T-helper 1 cell treated with Interleukin-12 subunit alpha and Interleukin-12 subunit beta and Interleukin-4 antibody, amounts not matched to agents 30 μg/mL and 1 μg/mL, for 36 hours (primary cell): ENCODE measurements around the gene TMEM80.
"Not testable (repeated sequence)": the region's sequence is repeated elsewhere in the genome, so short reads cannot be mapped to it uniquely, and the experiment has no call there.

ENCODE experiments used
- H3K27ac Mint-ChIP-seq: one replicate; pipeline ENCODE4 v1.8.0; 2021; ENCODE audit warnings: mild to moderate bottlenecking, mixed read lengths
- H3K27me3 Mint-ChIP-seq: one replicate; pipeline ENCODE4 v1.8.0; 2021; ENCODE audit warnings: low read depth, mixed read lengths
- H3K36me3 Mint-ChIP-seq: one replicate; pipeline ENCODE4 v1.8.0; 2021; ENCODE audit warnings: low read depth, mixed read lengths
- H3K4me1 Mint-ChIP-seq: one replicate; pipeline ENCODE4 v1.8.0; 2021; ENCODE audit warnings: low read depth, mixed read lengths
- H3K4me3 Mint-ChIP-seq: one replicate; pipeline ENCODE4 v1.8.0; 2021; ENCODE audit warnings: mild to moderate bottlenecking, moderate library complexity, mixed read lengths
- H3K9me3 Mint-ChIP-seq: one replicate; pipeline ENCODE4 v1.8.0; 2021; ENCODE audit warnings: mixed read lengths

TMEM80 gene

DNA sequence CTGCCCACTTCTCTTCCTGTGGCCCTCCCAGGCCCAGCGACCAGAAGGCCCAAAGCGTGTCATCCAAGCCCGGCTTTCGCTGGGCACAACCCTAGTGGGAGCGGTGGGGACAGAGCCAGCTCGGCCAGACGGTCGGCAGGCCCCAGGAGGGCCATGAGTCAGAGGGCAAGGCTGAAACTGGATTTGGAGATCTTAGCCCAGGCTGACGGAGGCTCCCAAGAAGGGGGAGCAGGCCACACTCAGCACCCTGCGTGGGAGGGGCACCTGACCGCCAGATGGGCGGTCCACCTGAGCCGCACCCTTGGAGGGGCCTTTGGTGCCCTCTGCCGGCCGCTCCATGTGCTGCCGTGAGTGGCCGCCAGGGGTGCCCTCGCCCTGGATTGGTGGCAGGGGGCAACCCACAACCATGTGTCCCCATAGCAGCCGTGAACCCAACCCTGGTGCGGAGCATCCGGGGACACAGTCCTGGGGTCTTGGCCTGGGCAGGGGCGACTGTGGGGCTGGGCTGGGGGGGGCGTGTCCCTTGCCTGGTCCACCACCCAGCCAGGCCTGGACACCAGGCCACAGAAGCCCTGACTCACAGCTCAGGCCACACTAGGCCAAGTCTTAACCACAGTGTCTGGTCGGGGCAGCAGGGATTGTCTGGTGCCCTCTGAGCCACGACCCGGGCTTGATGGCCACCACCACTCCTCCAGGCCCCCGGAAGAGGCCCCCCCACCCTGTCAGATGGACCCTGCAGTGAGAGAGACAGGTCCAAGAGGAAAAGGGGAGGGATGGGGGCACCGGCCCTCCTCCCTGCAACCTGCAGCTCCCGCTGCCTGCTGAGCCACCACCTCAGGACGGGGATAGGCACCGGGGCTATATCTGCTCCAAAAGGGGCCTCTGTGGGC is 32.5 kb downstream of the TMEM80 start:
- Mint-ChIP-seq H3K4me3 (no peak overlapping the region), H3K36me3 (no peaks in the 10 kb centered on the region), H3K27me3 (peaks cover 10% of the 10 kb centered on the region)

GRCh38 chr11:728901-729491 is 33.4 kb downstream of the TMEM80 start:
- H3K36me3 Mint-ChIP-seq: no peaks in the 10 kb centered on the region
- H3K27ac Mint-ChIP-seq: no peak overlapping the region
- H3K27me3 Mint-ChIP-seq: peaks cover 6% of the 10 kb centered on the region

More for the DNA sequence above, 32.5 kb downstream of the TMEM80 start:
- Mint-ChIP-seq H3K27ac (no peak overlapping the region), H3K9me3 (no peaks in the 10 kb centered on the region), H3K4me1 (peaks cover 5% of the 10 kb centered on the region)

DNA sequence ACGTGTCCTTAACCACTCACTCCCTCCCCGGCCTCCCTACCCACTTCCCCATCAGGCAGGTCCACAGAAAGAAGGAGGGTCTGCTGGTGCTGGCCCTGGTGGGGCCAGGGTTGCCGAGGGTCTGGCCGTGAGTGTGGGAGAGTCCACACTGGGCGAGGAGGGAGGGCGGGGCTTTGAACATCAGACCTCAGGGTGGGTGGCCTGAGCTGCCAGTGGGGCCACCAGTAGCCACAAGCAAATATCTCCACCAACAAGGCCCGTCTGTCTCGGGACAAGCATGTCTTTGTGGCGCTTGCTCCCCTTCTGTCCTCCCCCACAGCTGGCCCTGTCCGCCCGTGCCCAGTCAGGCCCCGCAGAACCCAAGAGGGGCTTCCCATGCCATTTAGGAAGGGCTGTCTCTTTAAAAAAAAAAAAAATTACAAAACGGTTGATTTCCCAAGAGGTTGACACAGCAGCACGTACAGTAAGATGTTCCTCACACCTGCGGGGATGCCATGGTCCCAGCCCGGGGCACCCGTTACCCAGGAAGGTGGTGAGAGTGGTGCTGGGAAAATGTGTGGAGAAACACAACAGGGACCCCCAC is 34.0 kb downstream of the TMEM80 start:
- Mint-ChIP-seq H3K27me3 (peaks cover 4% of the 10 kb centered on the region), H3K4me3 (no peak overlapping the region), H3K4me1 (peaks cover 4% of the 10 kb centered on the region), H3K27ac (no peak overlapping the region), H3K36me3 (no peaks in the 10 kb centered on the region), H3K9me3 (no peaks in the 10 kb centered on the region)

More at GRCh38 chr11:728901-729491, 33.4 kb downstream of the TMEM80 start:
- Mint-ChIP-seq H3K4me3 (no peak overlapping the region), H3K9me3 (no peaks in the 10 kb centered on the region), H3K4me1 (peaks cover 4% of the 10 kb centered on the region)

- H3K27ac Mint-ChIP-seq: no peak overlapping the region
- H3K4me1 Mint-ChIP-seq: peaks cover 13% of the 10 kb centered on the region
- H3K4me3 Mint-ChIP-seq: no peak overlapping the region
- no peaks in the 10 kb centered on the region for H3K9me3 Mint-ChIP-seq
- H3K36me3 Mint-ChIP-seq: no peaks in the 10 kb centered on the region
- peaks cover 6% of the 10 kb centered on the region for H3K27me3 Mint-ChIP-seq
Observed at GRCh38 chr11:733072-733471, 37.5 kb downstream of the TMEM80 start.

GRCh38 chr11:734541-734940 is 38.9 kb downstream of the TMEM80 start:
- H3K9me3 Mint-ChIP-seq: not testable (repeated sequence)

GRCh38 chr11:737366-737765 is 41.8 kb downstream of the TMEM80 start:
- peak overlapping the region; percentile 50 for H3K4me3 Mint-ChIP-seq
- H3K27ac Mint-ChIP-seq: no peak overlapping the region
- no peaks in the 10 kb centered on the region for H3K36me3 Mint-ChIP-seq
- H3K4me1 Mint-ChIP-seq: peaks cover 14% of the 10 kb centered on the region
- H3K27me3 Mint-ChIP-seq: peaks cover 15% of the 10 kb centered on the region
- H3K9me3 Mint-ChIP-seq: no peaks in the 10 kb centered on the region

More at GRCh38 chr11:734541-734940, 38.9 kb downstream of the TMEM80 start:
- not testable (repeated sequence) for H3K36me3 Mint-ChIP-seq, H3K27ac Mint-ChIP-seq, H3K4me3 Mint-ChIP-seq
- H3K4me1 Mint-ChIP-seq: peaks cover 14% of the 10 kb centered on the region
- H3K27me3 Mint-ChIP-seq: peaks cover 18% of the 10 kb centered on the region

DNA sequence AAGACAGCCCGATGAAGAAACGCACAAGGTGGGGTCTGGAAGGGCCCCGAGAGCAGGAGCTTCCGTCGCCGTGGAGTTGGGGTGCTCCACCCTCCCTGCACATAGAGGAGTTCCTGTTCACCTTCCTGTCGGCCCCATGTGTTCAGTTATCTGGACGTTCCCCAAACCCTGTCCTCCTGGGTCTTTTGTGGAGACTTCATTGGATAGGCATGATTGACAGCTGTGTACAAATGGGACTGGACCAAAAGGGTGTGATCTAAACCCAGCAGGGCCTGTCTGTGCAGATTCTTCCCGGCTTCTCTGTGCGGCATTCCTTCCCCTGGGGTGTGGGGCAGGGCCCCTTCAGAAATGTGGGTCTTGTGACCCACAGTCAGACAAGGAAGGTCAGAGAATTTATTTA is 42.3 kb downstream of the TMEM80 start:
- not testable (repeated sequence) for H3K36me3 Mint-ChIP-seq, H3K27ac Mint-ChIP-seq, H3K9me3 Mint-ChIP-seq
- Mint-ChIP-seq H3K4me1 (peaks cover 14% of the 10 kb centered on the region), H3K4me3 (peak overlapping the region; percentile 50), H3K27me3 (peaks cover 15% of the 10 kb centered on the region)

DNA sequence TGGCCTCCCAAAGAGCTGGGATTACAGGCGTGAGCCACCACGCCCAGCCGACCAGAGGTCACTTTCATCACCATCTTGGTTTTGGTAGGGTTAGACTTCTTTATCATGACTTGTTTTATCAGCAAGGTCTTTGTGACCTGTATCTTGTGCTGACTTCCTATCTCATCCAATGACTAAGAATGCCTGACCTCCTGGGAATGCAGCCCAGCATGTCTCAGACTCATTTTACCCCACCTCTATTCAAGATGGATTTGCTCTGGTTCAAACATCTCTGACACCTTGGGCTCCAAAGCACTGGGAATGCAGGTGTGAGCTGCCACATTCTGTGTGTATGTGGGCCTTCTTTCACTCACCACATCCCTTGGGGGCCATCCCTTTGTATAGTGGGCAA is 46.5 kb downstream of the TMEM80 start:
- peaks cover 14% of the 10 kb centered on the region for H3K4me1 Mint-ChIP-seq
- H3K9me3 Mint-ChIP-seq: no peaks in the 10 kb centered on the region
- H3K4me3 Mint-ChIP-seq: no peak overlapping the region
- H3K27me3 Mint-ChIP-seq: peaks cover 15% of the 10 kb centered on the region
- H3K27ac Mint-ChIP-seq: no peak overlapping the region
- H3K36me3 Mint-ChIP-seq: no peaks in the 10 kb centered on the region

- Mint-ChIP-seq H3K27me3 (peaks cover 15% of the 10 kb centered on the region), H3K36me3 (no peaks in the 10 kb centered on the region), H3K9me3 (no peaks in the 10 kb centered on the region), H3K4me3 (no peak overlapping the region), H3K27ac (no peak overlapping the region), H3K4me1 (peaks cover 9% of the 10 kb centered on the region)
Observed at GRCh38 chr11:742571-743201, 47.1 kb downstream of the TMEM80 start.

- H3K9me3 Mint-ChIP-seq: no peaks in the 10 kb centered on the region
- no peak overlapping the region for H3K27ac Mint-ChIP-seq
- H3K36me3 Mint-ChIP-seq: no peaks in the 10 kb centered on the region
- no peak overlapping the region for H3K4me3 Mint-ChIP-seq
- no peaks in the 10 kb centered on the region for H3K27me3 Mint-ChIP-seq
- H3K4me1 Mint-ChIP-seq: peaks cover 17% of the 10 kb centered on the region
Observed at GRCh38 chr11:745428-745827, 49.8 kb downstream of the TMEM80 start.

- Mint-ChIP-seq H3K4me3 (peak overlapping the region; percentile 84), H3K4me1 (peaks cover 17% of the 10 kb centered on the region), H3K27me3 (no peaks in the 10 kb centered on the region), H3K9me3 (no peaks in the 10 kb centered on the region), H3K27ac (peak overlapping the region; percentile 82), H3K36me3 (no peaks in the 10 kb centered on the region)
Observed at GRCh38 chr11:746289-747157, 50.9 kb downstream of the TMEM80 start.

GRCh38 chr11:747158-748006 is 51.8 kb downstream of the TMEM80 start, which contains the start of gene TALDO1:
Gene TALDO1, plus strand, starts transcription at chr11:747464. Its CDS starts 18 bp downstream, at chr11:747482.
- H3K4me3 Mint-ChIP-seq: peak within 1 kb of the TSS; percentile 86
- no peaks in the 10 kb centered on the region for H3K27me3 Mint-ChIP-seq
- H3K9me3 Mint-ChIP-seq: no peaks in the 10 kb centered on the region
- peaks cover 17% of the 10 kb centered on the region for H3K4me1 Mint-ChIP-seq
- no peaks in the 10 kb centered on the region for H3K36me3 Mint-ChIP-seq
- H3K27ac Mint-ChIP-seq: peak within 1 kb of the TSS; percentile 82

GRCh38 chr11:748007-748359 is 52.4 kb downstream of the TMEM80 start:
- Mint-ChIP-seq H3K4me1 (peaks cover 18% of the 10 kb centered on the region), H3K9me3 (no peaks in the 10 kb centered on the region), H3K27me3 (no peaks in the 10 kb centered on the region), H3K4me3 (peak overlapping the region; percentile 86), H3K27ac (peak overlapping the region; percentile 79), H3K36me3 (no peaks in the 10 kb centered on the region)
